Measurements from ENCODE around the gene BACH1.

GRCh38 chr21:29378832-29379231, 80.1 kb downstream of the BACH1 start:
- TF ChIP-seq CTCF (IDR thresholded peaks at IDR 0.05; ENCODE audit: insufficient read depth, low read length, poor library complexity, severe bottlenecking) (no peak), EZH2phosphoT487 (conservative IDR thresholded peaks at IDR 0.05; ENCODE audit: low read length) (no peak)

Data from SU-DHL-6 (cell line).